ENCODE data around the gene SLC35F4.

Gene SLC35F4

DNA sequence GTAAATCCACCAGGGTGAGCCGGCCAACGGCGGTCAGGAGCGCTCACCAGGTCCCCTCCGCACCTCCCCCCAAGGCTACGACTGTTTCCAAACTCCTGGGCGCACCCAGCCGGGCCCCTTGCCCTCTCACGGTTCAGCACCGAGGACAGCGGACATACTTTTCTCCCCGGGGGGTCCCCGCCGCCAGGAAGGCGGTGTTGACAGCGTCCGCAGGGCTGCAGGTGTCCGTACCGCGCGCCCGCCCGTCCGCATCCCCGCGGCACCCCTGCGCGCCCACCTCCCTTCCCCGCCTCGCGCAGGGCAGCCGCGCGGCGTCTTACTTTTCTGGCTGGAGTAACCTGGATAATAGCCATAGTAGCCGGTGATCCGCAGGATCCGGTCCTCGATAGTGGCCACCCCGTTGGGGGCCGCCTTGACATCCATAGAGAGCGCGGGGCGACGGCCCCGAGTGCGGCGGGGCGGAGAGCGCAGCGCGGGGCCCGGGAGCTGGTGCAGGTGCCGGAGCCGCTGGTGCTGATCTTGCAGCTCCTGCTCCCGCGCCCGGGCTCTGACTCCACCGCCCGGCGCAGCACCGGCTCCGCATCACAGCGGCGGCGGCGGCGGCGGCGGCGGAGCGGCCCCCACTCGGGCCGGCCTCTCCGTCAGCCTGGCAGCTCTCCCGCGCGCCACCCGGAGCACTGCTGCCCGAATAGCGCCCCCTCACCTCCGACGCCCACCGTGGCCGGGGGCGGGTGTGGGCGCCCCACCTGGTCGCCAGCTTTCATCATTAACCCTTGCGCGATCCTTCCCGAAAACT is at the start of gene SLC35F4:
SLC35F4 (minus strand) TSS at position 690 of the 796 bp plus-strand sequence.
- Histone ChIP-seq H3K27me3 (replicated peaks; ENCODE audit: control insufficient read depth, insufficient read depth, low read length) (no peaks in the 10 kb centered on the region; the same call in 1 of the 2 replicates), H3K36me3 (ENCODE audit: control insufficient read depth, insufficient read depth, low read length) (no peaks in the 10 kb centered on the region), H3K4me3 (replicated peaks; ENCODE audit: low read depth, low read length) (no peak within 1 kb of the TSS)
- TF ChIP-seq, protein P1, sequence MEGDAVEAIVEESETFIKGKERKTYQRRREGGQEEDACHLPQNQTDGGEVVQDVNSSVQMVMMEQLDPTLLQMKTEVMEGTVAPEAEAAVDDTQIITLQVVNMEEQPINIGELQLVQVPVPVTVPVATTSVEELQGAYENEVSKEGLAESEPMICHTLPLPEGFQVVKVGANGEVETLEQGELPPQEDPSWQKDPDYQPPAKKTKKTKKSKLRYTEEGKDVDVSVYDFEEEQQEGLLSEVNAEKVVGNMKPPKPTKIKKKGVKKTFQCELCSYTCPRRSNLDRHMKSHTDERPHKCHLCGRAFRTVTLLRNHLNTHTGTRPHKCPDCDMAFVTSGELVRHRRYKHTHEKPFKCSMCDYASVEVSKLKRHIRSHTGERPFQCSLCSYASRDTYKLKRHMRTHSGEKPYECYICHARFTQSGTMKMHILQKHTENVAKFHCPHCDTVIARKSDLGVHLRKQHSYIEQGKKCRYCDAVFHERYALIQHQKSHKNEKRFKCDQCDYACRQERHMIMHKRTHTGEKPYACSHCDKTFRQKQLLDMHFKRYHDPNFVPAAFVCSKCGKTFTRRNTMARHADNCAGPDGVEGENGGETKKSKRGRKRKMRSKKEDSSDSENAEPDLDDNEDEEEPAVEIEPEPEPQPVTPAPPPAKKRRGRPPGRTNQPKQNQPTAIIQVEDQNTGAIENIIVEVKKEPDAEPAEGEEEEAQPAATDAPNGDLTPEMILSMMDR (IDR thresholded peaks at IDR 0.05; ENCODE audit: insufficient read depth, low read length, poor library complexity, severe bottlenecking): no peak
- peak; percentile 3 for DNase-seq (ENCODE audit: extremely low read depth, insufficient read length)

DNA sequence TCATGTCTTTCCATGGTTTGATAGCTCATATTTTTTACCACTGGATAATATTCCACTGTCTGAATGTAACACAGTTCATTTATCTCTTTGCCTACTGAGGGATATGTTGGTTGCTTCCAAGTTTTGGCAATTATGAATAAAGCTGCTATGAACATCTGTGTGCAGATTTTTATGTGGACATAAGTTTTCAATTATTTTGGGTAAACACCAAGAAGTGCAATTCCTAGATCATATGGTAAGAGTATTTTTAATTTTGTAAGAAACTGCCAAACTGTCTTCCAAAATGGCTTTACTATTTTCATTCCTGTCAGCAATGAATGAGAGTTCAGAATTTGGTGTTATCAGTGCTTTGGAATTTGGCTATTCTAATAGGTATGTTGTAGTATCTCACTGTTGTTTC is 43.7 kb upstream of the SLC35F4 start:
- no peaks in the 10 kb centered on the region for H3K36me3 ChIP-seq (ENCODE audit: control insufficient read depth, insufficient read depth, low read length)
- no peak overlapping the region for H3K4me3 ChIP-seq (replicated peaks; ENCODE audit: low read depth, low read length)
- TF ChIP-seq, protein P1 (IDR thresholded peaks at IDR 0.05; ENCODE audit: insufficient read depth, low read length, poor library complexity, severe bottlenecking): no peak
- H3K27me3 ChIP-seq (replicated peaks; ENCODE audit: control insufficient read depth, insufficient read depth, low read length): no peaks in the 10 kb centered on the region; the same call in 1 of the 2 replicates
- DNase-seq (ENCODE audit: extremely low read depth, insufficient read length): no peak

- DNase-seq (ENCODE audit: extremely low read depth, insufficient read length): no peak
- no peaks in the 10 kb centered on the region for H3K36me3 ChIP-seq (ENCODE audit: control insufficient read depth, insufficient read depth, low read length)
- TF ChIP-seq, protein P1 (IDR thresholded peaks at IDR 0.05; ENCODE audit: insufficient read depth, low read length, poor library complexity, severe bottlenecking): no peak
- no peak overlapping the region for H3K4me3 ChIP-seq (replicated peaks; ENCODE audit: low read depth, low read length)
- H3K27me3 ChIP-seq (replicated peaks; ENCODE audit: control insufficient read depth, insufficient read depth, low read length): no peaks in the 10 kb centered on the region; the same call in 1 of the 2 replicates
Observed at GRCh38 chr14:57903954-57904353, 38.1 kb upstream of the SLC35F4 start.

DNA sequence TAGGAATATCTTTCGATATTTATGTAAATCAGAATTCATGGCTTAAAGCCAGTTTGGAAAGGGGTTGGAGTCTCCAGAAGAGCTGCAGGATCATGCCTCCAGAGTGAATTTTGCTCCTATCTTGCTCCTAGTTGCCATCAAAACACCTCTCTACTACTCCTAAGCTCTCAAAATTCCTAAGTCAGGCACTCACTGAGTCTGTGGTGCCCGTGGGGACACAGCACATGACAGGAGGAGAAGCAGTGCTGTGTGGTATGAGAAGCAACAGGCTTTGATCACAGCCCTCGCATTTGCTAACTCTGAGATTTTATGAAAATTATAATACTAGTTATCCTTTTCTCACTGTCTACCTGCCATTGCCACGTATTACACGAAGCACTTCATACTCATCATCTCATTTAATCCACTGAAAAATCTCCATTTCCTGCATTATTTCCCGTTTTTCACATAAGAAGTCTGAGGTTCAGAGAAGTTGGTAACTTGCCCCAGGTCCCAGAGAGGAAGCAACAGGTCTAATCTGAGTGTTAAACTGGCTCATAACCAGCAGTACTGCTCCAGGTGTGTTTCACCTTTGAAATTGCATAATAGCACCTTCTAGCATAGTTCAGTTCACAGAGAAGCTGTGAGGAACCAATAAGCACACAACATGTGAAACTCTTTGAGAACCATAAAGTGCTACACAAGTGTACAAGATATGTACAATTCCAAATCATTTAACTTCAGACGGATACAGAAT is 33.1 kb upstream of the SLC35F4 start:
- no peak for DNase-seq (ENCODE audit: extremely low read depth, insufficient read length)
- TF ChIP-seq, protein P1 (IDR thresholded peaks at IDR 0.05; ENCODE audit: insufficient read depth, low read length, poor library complexity, severe bottlenecking): no peak
- no peaks in the 10 kb centered on the region for H3K36me3 ChIP-seq (ENCODE audit: control insufficient read depth, insufficient read depth, low read length)
- no peaks in the 10 kb centered on the region for H3K27me3 ChIP-seq (replicated peaks; ENCODE audit: control insufficient read depth, insufficient read depth, low read length)
- H3K4me3 ChIP-seq (replicated peaks; ENCODE audit: low read depth, low read length): no peak overlapping the region

- TF ChIP-seq, protein P1 (IDR thresholded peaks at IDR 0.05; ENCODE audit: insufficient read depth, low read length, poor library complexity, severe bottlenecking): no peak
- DNase-seq (ENCODE audit: extremely low read depth, insufficient read length): no peak
- Histone ChIP-seq H3K27me3 (replicated peaks; ENCODE audit: control insufficient read depth, insufficient read depth, low read length) (no peaks in the 10 kb centered on the region), H3K36me3 (ENCODE audit: control insufficient read depth, insufficient read depth, low read length) (no peaks in the 10 kb centered on the region), H3K4me3 (replicated peaks; ENCODE audit: low read depth, low read length) (no peak overlapping the region)
Observed at GRCh38 chr14:57897144-57897748, 31.4 kb upstream of the SLC35F4 start.
